Lower leg skin (tissue), 3 donors: Measurements from ENCODE around the gene MYO1H.

Source experiments
- POLR2A ChIP-seq, 2 donors: fragments of 450-650 bp; IDR thresholded peaks; one replicate each; pipeline ENCODE4 v1.6.1; 2016 to 2017; ENCODE audit warnings: antibody characterized with exemption in 2 of 2, mild to moderate bottlenecking in 1 of 2, moderate library complexity in 1 of 2
- TF ChIP-seq, protein P1 (sequence below), 3 donors: fragments of 450-650 bp; IDR thresholded peaks; one replicate each; pipeline ENCODE4 v1.5.1; 2016; ENCODE audit warnings: antibody characterized with exemption in 3 of 3, mild to moderate bottlenecking in 3 of 3, moderate library complexity in 2 of 3

DNA sequence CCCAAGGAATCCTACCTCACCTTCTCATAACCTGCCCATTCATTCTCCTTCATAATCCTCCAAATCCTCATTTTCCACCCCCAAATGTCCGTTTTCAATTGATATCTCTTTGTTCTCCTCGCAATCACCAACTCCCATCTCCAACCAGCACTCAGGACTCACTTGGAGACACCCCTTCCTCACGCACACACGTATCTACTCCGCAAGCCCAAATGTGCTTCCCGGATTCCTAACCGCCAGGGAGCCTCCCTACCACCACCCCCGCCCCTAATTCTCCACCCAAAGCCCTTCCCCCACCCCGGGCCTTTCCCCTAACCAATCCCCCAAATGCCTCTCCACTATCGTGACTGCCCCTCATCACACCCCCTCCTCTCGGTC is 129.1 kb downstream of the MYO1H start:
- TF ChIP-seq, protein P1, sequence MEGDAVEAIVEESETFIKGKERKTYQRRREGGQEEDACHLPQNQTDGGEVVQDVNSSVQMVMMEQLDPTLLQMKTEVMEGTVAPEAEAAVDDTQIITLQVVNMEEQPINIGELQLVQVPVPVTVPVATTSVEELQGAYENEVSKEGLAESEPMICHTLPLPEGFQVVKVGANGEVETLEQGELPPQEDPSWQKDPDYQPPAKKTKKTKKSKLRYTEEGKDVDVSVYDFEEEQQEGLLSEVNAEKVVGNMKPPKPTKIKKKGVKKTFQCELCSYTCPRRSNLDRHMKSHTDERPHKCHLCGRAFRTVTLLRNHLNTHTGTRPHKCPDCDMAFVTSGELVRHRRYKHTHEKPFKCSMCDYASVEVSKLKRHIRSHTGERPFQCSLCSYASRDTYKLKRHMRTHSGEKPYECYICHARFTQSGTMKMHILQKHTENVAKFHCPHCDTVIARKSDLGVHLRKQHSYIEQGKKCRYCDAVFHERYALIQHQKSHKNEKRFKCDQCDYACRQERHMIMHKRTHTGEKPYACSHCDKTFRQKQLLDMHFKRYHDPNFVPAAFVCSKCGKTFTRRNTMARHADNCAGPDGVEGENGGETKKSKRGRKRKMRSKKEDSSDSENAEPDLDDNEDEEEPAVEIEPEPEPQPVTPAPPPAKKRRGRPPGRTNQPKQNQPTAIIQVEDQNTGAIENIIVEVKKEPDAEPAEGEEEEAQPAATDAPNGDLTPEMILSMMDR (IDR thresholded peaks at IDR 0.05), result no peak
- TF ChIP-seq POLR2A (IDR thresholded peaks at IDR 0.05), result no peak
